IgD-negative memory B cell (primary cell): ENCODE data around the gene CHRNB4. TPM values are rescaled to one million over a fixed set of nuclear protein-coding genes. Genes with fewer than 3 reads are reported as not detected.
A peak's percentile ranks its signal among the peaks of the same experiment; 100 is the strongest.

Experiments used
- H3K27ac Mint-ChIP-seq, 3 donors: one replicate each; pipeline ENCODE4 v1.8.0; 2020 to 2022; ENCODE audit warnings: mild to moderate bottlenecking in 3 of 3, mixed read lengths in 3 of 3, moderate library complexity in 1 of 3
- H3K27me3 Mint-ChIP-seq: one replicate; pipeline ENCODE4 v1.8.0; 2021; ENCODE audit warnings: mixed read lengths
- H3K36me3 Mint-ChIP-seq: one replicate; pipeline ENCODE4 v1.8.0; 2020; ENCODE audit warnings: mild to moderate bottlenecking, mixed read lengths
- H3K4me1 Mint-ChIP-seq, 3 donors: one replicate each; pipeline ENCODE4 v1.8.0; 2020 to 2022; ENCODE audit warnings: mixed read lengths in 3 of 3, mild to moderate bottlenecking in 1 of 3
- H3K4me3 Mint-ChIP-seq, 4 donors: one replicate each; pipeline ENCODE4 v1.8.0; 2020 to 2022; ENCODE audit warnings: mild to moderate bottlenecking in 4 of 4, mixed read lengths in 4 of 4, moderate library complexity in 3 of 4
- H3K9me3 Mint-ChIP-seq, 3 donors: one replicate each; pipeline ENCODE4 v1.8.0; 2020 to 2021; ENCODE audit warnings: mixed read lengths in 3 of 3, mild to moderate bottlenecking in 1 of 3
- polyA plus RNA-seq: library from polyadenylated mRNA; unstranded; fragments of 300-500 nt; fragmentation: Illumina TruSeq; gene quantifications from one replicate; pipeline ENCODE4 v1.2.3, GENCODE V29; 2021

CHRNB4 gene
- polyA plus RNA-seq, 1 donor from 2014 or later = not detected

DNA sequence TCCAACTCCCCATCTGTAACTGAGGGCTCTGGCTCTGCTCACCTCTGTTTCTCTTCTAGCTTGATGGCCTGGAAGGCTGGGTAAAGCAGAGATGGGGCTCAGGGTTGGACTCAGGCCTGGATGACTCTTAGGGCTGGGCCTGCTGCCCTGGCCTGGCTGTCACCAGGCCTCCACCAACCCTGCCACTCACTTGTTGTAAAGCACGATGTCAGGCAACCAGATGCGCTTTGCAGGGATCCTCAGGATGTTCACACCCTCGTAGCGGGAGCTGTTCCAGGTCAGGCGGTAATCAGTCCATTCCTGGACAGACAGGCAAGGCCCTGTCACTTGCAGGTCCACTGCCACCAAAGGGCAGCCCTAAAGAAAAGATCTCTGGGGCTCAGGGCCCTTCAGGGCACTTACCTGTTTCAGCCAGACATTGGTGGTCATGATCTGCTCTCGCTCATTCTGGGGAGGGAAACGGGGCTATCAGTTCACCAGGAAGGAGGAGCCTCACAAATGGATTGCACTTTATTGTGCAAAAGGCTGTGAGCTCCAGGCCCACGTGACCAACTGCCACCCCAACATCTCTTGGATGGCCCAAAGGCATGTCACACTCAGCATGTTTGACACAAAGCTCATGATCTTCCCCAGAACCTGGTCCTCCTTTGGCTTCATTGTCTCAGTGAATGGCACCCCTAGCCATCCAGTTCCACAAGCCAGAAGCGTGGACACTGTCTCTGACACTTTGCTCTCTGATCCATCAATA, 9.9 kb downstream of the CHRNB4 start:
- H3K27me3 Mint-ChIP-seq = peaks cover 10% of the 10 kb centered on the region
- H3K4me1 Mint-ChIP-seq = no peaks in the 10 kb centered on the region
- H3K4me3 Mint-ChIP-seq = no peak overlapping the region
- no peak overlapping the region for H3K27ac Mint-ChIP-seq
- H3K36me3 Mint-ChIP-seq = no peaks in the 10 kb centered on the region
- peaks cover 0 to 8% (median 2%) of the 10 kb centered on the region in 3 donors for H3K9me3 Mint-ChIP-seq

DNA sequence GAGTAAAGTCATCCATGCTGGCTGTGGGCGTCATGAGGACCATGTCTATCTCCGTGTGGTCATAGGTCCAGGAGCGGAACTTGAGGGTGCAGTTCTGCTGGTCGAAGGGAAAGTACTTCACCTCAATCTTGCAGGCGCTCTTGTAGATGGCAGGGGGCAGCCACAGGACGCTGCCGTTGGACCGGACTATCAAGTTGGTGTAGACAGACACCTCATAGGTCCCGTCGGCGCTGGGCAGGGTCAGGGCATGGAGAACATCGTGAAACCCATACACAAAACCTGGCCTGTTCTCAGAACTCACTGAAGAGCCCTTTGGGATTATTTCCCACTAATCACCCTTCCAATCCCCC, 11.3 kb downstream of the CHRNB4 start:
- H3K36me3 Mint-ChIP-seq = no peaks in the 10 kb centered on the region
- no peak overlapping the region for H3K4me3 Mint-ChIP-seq
- H3K27me3 Mint-ChIP-seq = peaks cover 13% of the 10 kb centered on the region
- no peaks in the 10 kb centered on the region for H3K4me1 Mint-ChIP-seq
- peak overlapping the region in 1 of 3 donors; percentile 16 for H3K27ac Mint-ChIP-seq
- H3K9me3 Mint-ChIP-seq = peaks cover 0 to 8% (median 2%) of the 10 kb centered on the region in 3 donors

DNA sequence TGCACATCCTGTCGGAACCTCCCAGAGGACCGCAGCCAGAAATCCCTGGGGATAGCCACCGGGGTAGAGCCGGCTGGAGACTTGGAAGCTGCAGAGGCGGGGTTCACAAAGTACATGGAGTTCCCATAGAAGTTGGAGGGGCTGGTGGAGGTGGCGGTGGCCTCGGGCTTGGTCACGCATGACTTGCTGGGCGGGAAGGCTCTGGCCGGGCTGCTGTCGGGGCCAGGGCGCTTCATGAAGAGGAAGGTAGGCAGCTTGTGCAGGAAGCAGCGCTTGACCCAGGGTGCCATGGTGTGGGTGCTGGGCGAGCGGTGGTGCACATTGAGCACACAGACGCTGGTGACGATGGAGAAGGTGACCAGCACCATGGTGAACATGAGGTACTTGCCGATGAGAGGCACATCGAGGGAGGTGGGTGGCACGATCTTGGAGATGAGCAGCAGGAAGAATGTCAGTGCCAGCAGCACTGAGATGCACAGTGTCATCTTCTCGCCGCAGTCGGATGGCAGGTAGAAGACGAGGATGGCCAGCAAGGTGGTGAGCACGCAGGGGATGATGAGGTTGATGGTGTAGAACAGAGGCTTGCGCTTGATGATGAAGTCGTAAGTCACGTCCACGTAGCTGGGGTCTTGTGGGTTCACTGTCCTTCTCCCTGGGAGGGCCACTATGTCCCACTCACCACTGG, 11.8 kb downstream of the CHRNB4 start:
- Mint-ChIP-seq H3K9me3 (peaks cover 0 to 8% (median 2%) of the 10 kb centered on the region in 3 donors), H3K27ac (no peak overlapping the region), H3K27me3 (peaks cover 14% of the 10 kb centered on the region), H3K4me3 (no peak overlapping the region), H3K4me1 (no peaks in the 10 kb centered on the region), H3K36me3 (no peaks in the 10 kb centered on the region)

DNA sequence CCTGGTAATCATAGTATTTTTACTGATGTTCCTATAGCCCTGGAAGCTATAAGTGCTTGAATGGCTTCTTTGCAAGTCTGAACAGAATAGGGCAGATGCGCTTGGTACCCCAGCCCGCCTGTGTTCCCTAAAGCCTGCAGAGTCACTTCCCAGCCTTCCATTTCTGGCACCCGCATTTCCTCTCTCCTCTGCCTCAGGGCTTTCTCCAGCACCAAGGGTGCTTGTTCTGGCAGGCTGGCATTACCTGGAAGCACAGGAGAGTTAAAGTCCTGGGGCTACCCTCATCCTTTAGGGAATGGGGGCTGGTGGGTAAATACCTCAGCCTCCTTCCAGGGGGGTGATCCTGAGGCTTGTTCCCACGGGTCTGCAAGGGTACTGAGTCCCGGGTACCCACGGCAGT, 12.8 kb downstream of the CHRNB4 start:
- peaks cover 0 to 4% (median 0%) of the 10 kb centered on the region in 3 donors for H3K9me3 Mint-ChIP-seq
- peaks cover 19% of the 10 kb centered on the region for H3K27me3 Mint-ChIP-seq
- H3K36me3 Mint-ChIP-seq = no peaks in the 10 kb centered on the region

DNA sequence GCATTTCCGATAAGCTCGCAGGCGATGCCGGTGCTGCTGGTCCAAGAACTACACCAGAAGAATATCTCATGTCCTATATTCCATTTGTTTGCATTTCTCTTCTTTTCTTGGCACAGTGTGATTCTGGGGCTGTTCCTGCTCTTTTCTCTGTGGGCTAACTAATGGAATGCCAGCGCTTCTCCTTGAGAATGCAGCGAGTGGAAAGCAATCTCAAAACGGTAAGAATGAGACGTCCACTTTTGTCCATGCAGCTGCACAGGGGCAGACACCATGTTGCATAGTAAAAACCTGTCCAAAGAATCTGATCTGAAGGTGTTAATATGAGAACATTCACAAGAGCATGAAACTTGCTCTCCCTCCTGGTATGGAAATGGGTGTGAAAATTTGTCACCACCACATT, 13.7 kb downstream of the CHRNB4 start:
- no peaks in the 10 kb centered on the region for H3K9me3 Mint-ChIP-seq
- no peak overlapping the region for H3K4me3 Mint-ChIP-seq
- H3K36me3 Mint-ChIP-seq = no peaks in the 10 kb centered on the region
- H3K4me1 Mint-ChIP-seq = no peaks in the 10 kb centered on the region
- peaks cover 19% of the 10 kb centered on the region for H3K27me3 Mint-ChIP-seq
- H3K27ac Mint-ChIP-seq = no peak overlapping the region

More for the DNA sequence above, 12.8 kb downstream of the CHRNB4 start:
- no peak overlapping the region for H3K4me3 Mint-ChIP-seq
- no peak overlapping the region for H3K27ac Mint-ChIP-seq
- H3K4me1 Mint-ChIP-seq = no peaks in the 10 kb centered on the region

DNA sequence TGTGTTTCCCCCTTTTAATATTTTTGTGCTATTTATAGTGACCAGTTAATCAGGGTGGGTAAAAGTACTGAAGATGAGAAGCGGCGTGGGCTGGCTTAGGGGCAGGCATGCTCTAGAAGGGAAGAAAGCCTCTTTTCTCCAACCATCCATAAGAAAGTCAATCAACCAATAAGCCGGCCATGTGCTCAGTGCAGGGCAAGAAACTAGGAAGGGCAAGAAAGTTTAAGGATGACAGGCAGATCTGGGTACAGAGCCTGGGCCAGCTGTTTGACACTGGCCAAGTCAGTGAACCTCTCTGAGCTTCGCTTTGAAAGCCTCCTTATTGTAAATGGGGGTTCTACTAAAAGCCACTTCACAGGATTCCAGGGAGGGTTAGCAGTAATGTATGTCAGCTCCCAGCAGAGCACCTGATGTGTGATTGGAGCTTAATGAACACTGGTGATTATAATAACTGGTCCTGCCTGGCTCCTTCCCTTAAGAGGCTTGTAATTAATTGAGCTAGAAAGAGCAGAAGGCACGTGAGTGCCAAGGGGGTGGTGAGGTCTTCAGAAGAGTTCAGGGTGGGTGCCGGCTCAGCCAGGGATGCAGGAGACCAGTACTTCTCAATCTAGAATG, 14.5 kb downstream of the CHRNB4 start:
- H3K36me3 Mint-ChIP-seq = no peaks in the 10 kb centered on the region
- H3K27me3 Mint-ChIP-seq = peaks cover 27% of the 10 kb centered on the region
- no peaks in the 10 kb centered on the region for H3K9me3 Mint-ChIP-seq
- no peaks in the 10 kb centered on the region for H3K4me1 Mint-ChIP-seq
- H3K27ac Mint-ChIP-seq = peak overlapping the region in 1 of 3 donors; percentile 69
- no peak overlapping the region for H3K4me3 Mint-ChIP-seq

DNA sequence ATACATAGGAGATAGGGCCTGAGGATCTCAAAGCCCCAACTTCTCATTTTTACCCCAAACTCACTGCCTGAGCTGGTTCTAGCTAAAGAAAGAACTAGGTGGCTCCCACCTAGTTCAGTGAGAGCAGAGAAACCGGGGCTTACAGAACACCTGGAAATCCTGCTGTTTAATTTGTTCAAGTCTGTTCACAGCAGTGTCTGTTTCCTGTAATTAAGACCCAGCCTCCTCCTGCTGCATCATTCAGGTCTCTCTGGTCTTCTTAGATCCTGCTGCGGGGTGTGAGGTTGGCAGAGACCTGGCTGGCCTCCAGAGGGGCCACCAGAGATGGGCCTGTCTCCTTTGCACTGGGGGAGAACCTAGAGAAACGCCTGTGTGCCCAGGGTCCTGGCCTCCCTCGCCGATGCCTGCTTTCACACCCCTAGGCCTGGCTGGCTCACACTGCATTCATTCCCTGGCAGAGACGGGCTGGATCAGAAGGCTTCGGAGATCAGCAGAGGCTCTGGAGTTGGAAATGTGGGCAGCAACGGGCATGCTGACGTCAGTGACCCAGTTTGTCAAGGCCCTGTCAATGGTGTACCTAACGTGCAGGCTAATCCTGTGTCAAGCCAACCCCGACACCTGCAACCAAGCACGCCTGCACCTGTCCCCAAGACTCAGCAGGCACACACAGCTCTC, 15.3 kb downstream of the CHRNB4 start:
- H3K4me1 Mint-ChIP-seq = no peaks in the 10 kb centered on the region
- no peaks in the 10 kb centered on the region for H3K36me3 Mint-ChIP-seq
- H3K27ac Mint-ChIP-seq = no peak overlapping the region
- H3K4me3 Mint-ChIP-seq = no peak overlapping the region
- H3K9me3 Mint-ChIP-seq = no peaks in the 10 kb centered on the region
- H3K27me3 Mint-ChIP-seq = peaks cover 31% of the 10 kb centered on the region

DNA sequence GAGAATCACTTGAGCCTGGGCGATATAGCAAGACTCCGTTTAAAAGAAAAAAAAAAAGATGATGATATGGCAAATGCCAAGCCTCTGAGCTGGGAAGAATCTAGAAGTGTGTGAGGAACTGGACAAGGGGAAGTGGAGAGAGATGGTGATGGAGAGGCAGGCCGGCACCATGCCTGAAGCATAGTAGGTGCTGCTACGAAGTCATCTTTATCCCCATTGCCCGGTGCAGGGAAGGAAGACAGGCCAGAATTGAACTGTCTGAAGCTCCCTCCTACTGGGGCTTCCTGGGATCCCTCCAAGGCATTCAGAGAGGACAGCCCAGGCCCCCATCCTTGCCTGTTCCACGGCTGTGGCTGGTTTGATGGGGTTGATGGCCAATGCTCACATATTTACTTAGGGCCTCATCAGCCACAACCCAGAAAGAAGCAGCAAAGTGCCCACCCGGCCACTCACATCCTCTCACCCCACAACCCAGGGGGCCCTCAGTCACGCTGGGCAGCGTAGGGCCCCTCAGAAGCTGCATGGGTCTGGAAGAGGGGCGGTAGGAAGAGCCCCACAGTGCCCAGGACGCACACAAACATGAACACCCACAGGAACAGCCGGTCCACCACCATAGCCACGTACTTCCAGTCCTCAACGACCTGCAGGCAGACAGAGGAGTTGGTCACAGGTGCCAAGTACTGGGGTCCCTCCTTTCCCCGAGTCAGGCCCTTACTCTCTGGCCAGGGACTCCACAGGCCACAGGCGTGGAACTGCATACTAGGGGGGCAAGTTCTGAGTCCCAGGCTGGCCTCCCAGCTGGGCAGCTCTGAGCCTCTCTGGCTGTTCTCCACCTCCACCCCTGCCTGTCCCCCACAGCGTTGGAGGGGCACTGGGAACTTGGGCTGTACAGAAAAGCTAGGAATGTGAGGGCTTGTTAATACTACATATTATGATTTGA, 16.1 kb downstream of the CHRNB4 start:
- no peak overlapping the region for H3K4me3 Mint-ChIP-seq
- no peak overlapping the region for H3K27ac Mint-ChIP-seq
- H3K36me3 Mint-ChIP-seq = no peaks in the 10 kb centered on the region
- peaks cover 35% of the 10 kb centered on the region for H3K27me3 Mint-ChIP-seq
- H3K4me1 Mint-ChIP-seq = no peaks in the 10 kb centered on the region
- H3K9me3 Mint-ChIP-seq = no peaks in the 10 kb centered on the region

DNA sequence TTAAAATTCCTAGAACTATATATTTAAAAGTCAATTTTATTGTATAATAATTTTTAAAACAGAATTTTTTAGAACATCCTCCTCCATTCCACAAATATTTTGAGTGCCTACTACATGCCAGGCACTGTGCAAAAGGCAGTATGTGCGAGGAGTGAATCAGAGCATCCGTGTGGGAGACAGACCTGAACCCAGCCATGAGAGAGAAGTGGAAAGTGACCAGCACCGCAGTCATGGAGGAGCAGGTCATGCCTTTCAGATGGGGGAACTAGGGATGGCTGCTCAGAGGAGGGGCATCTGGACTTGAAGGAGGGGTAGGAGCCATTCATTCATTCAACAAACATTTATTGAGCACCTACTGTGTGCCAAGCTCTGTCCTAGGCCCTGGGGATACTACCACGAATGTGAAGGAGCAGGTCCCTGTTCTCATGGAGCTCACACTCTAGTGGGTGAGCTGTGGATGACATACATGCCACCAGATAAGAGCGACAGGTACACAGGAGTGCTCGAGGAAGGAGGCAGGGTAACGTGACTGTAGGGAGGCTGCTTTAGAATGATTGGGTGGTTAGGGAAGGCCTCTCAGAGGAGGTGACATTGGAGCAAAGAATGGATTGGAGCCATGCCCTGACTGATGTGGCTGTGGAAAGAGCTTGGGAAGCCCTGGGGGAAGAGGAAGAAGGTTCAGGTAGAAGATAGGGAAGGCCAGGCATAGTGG, 17.1 kb downstream of the CHRNB4 start:
- H3K27me3 Mint-ChIP-seq = peaks cover 36% of the 10 kb centered on the region
- no peaks in the 10 kb centered on the region for H3K4me1 Mint-ChIP-seq
- H3K27ac Mint-ChIP-seq = no peak overlapping the region
- H3K9me3 Mint-ChIP-seq = no peaks in the 10 kb centered on the region
- H3K36me3 Mint-ChIP-seq = no peaks in the 10 kb centered on the region
- H3K4me3 Mint-ChIP-seq = no peak overlapping the region

DNA sequence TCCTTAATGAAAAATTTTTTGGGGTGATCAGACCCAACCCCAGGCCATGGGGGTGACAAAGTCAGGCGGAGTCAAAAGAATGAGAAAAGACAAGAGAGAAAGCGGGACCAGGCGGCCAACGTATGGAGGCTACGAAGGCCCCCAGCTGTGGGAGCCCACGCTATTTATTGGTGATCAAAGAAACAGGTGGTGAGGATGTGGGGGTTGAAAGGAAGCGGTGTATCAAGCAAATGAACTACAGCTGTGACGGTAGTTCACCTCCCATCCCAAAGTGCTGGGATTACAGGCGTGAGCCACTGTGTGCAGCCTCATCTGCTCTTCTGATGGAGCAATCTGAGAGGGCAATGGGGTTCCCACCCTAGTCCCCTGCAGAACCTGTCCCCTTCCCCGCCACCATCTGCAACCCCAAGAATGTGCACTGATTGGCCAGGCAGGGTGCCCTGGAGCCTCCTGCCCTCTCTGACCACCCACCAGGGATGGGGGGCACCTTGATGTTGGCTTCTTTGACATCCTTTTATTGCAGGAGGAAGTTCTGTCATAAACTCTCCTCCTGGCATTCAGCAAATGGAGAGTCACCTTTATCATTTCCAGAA, 19.1 kb downstream of the CHRNB4 start:
- Mint-ChIP-seq H3K4me3 (peak overlapping the region in 1 of 4 donors; percentile 28), H3K27me3 (peaks cover 46% of the 10 kb centered on the region), H3K9me3 (no peaks in the 10 kb centered on the region), H3K27ac (no peak overlapping the region), H3K36me3 (no peaks in the 10 kb centered on the region), H3K4me1 (peaks cover 1 to 5% (median 4%) of the 10 kb centered on the region in 3 donors)

DNA sequence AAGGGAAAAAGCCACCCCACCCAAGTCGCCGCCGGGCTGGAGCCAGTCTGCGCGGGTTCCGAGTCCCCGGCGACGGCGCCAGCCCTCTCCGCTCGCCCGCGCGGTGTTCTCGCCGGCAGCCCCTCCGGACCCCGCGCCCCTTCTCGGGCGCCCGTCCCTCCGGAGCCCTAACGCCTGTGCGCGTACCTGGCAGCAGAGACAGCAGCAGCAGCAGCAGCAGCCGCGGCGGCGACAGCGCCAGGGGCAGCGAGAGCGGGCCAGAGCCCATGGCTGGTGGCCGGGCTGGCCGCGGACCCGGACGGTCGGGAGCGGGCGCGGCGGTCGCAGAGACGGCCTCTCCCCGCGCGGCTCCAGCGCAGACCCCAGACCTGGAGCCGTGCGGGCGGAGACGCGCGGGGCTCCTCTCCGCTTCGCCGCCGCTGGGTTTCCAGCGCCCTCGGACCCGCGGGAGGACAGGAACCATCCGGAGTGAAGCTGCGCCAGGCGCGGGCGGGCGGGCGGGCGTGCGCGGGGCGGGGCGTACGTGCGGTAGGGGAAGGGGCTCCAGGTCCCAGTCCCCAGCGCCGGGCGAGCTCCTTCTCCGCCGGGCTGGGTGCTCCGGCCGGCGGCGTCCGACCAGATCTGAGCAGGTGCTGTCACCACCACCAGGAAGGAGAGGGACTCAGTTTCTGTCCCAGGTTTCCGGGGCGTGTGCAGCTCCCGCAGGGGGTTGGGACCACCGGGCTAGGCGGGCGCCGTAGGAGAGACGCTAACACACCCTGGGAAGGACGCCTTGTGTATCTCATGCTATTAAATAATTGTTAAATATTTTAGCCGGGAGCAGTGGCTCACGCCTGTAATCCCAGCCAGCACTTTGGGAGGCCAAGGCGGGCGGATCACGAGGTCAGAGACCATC, 20.2 kb downstream of the CHRNB4 start, which contains the start of gene CHRNA3:
Gene CHRNA3, minus strand, starts transcription at position 470 of the 895 bp plus-strand sequence. Its CDS starts 202 bp downstream, at position 268.
- H3K27me3 Mint-ChIP-seq = peaks cover 45% of the 10 kb centered on the region
- H3K4me3 Mint-ChIP-seq = peak within 1 kb of the TSS in 1 of 4 donors; percentile 28
- H3K4me1 Mint-ChIP-seq = peaks cover 1 to 5% (median 4%) of the 10 kb centered on the region in 3 donors
- no peaks in the 10 kb centered on the region for H3K9me3 Mint-ChIP-seq
- H3K36me3 Mint-ChIP-seq = no peaks in the 10 kb centered on the region
- no peak within 1 kb of the TSS for H3K27ac Mint-ChIP-seq

DNA sequence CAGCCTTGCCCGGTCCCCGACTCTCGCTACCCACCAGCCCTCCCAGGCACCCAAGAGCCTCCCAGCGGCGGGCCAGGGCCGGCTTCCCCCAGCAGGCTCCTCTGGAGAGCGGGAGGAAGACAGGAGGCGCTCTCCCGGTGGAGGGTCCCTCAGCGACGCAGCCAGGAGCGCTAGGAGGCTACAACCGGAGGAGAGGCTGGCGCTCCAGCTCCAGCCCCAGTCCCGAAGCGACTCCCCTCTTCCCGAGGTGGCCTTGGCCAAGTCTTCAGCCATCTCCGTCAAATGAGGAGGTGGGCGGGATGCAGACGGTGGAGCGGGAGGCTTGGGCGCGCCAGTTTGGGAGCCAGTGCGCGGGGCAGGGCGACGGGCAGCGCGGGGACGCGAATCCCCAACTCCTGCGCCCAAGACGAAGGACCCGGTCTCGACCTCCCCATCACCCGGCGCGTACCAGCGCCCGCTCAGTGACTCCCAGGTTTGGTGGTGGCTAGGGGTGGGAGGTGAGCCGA, 20.9 kb downstream of the CHRNB4 start:
- Mint-ChIP-seq H3K36me3 (no peaks in the 10 kb centered on the region), H3K9me3 (no peaks in the 10 kb centered on the region), H3K4me1 (peaks cover 1 to 5% (median 4%) of the 10 kb centered on the region in 3 donors), H3K4me3 (no peak overlapping the region), H3K27ac (no peak overlapping the region), H3K27me3 (peaks cover 45% of the 10 kb centered on the region)
